ENCODE measurements around the gene PRKG1.
"Not testable (repeated sequence)": the region's sequence is repeated elsewhere in the genome, so short reads cannot be mapped to it uniquely, and the experiment has no call there.

Gene PRKG1

DNA sequence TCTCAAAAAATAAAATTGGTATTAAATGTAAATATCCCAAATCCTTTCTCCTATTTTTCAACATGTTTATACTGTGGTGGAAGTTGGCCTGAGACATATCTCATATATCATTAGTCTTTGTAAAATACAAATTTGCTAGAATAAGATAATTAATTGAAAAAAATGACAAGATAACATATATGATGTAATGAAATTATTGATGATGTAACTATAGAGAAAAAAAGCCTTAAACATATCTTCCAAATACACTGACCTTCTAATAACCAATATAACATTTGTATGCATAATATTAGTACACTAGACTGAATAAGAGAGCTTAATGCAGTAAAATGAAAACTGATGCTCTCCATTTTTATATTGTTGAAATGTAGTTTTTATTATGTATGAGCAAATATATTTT is 104.3 kb downstream of the PRKG1 start:
- DNase-seq, result no peak

DNA sequence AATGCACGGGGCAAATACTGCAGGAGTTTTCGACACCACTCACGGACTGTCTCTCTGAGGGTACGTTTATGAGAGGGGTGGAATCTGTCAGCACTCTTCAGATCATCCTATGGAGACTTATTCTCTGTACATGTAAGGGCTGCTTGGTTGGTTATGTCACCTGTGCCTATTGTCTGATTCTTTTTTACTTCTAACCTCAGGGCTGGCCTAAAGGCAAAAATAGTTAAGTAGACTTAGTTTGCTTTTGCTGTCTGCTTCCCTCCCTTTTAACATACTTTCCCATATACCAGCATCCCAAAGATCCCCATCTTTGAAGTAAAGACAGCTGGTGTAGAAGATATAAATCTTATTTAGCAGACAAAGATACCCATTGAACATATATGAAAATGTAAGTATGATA is 105.9 kb downstream of the PRKG1 start:
- DNase-seq, result no peak

- no peak for DNase-seq
Observed at GRCh38 chr10:51183783-51184182, 109.5 kb downstream of the PRKG1 start.

DNA sequence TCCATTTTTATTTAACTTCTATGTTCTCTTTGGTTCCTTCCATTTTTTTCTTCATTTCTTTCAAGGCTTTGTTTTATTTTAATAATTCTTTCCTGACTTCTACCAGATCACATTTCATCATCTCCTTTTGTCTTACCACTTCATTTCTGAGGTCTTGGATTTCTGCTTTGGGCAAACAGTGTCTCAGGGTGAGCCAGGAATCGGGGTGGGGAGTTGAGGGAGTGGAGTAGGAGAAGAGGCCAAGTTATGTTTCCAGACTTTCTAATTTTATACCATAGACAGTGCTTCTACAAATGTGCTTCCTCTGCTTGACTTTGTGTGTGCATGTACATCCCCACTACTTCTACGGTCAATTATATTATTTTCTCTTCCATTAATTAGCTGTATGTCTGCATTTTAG is 112.1 kb downstream of the PRKG1 start:
- no peak for DNase-seq

GRCh38 chr10:51188008-51188407 is 113.7 kb downstream of the PRKG1 start:
- no peak for DNase-seq

GRCh38 chr10:51188866-51189265 is 114.6 kb downstream of the PRKG1 start:
- no peak for DNase-seq

DNA sequence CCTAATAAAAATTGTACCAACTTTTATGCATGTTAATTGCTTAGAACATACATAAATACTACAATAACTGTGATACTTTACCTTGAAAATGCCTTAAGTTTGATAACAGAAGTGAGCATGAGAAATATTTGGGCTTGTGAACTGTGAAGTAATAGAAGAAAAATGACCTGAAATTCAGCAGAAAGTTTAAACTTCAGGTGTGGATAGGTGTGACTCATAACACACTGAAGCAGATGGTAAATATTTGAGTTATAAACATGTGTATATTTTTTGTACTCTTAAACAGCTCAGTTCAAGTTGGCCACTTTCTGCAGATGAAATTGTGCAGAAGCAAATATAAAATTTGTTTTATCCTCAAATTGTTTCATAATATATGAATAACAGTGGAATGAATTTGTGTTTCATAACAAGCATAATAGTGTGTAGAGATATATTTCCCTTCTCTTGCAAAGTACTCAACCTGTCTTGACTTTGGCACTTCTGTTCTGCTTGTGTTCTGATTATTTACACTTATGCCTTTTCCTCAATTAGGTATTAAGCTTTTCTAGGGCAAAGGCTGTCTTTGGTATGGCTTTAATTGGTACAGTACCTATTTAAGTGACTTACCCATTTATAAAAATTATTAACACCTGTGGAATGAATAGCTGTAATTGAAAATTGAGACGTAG is 122.4 kb downstream of the PRKG1 start:
- no peak for DNase-seq

GRCh38 chr10:51198170-51198569 is 123.9 kb downstream of the PRKG1 start:
- no peak for DNase-seq

GRCh38 chr10:51201947-51202346 is 127.7 kb downstream of the PRKG1 start:
- no peak for DNase-seq

- DNase-seq, result no peak
Observed at GRCh38 chr10:51203359-51203758, 129.1 kb downstream of the PRKG1 start.

DNA sequence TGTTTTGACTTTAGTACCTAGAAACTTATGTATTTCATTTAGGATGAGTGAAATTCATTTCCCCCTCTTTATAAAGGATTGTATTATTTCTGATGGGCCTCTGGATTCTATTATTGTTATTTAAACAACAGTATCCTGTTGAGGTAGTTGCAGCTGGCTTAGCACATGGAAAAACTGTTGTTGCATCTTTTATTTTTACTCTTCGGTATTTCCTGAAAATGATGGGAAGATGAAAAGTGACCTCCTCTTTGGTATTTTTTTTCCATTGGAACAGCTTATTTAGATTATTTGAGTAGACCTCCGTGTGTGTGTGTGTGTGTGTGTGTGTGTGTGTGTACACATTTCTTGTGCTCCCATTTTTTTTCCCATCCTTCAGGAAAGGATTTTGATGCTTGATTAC is 129.8 kb downstream of the PRKG1 start:
- no peak for DNase-seq

- DNase-seq, result no peak
Observed at GRCh38 chr10:51204701-51205100, 130.4 kb downstream of the PRKG1 start.

DNA sequence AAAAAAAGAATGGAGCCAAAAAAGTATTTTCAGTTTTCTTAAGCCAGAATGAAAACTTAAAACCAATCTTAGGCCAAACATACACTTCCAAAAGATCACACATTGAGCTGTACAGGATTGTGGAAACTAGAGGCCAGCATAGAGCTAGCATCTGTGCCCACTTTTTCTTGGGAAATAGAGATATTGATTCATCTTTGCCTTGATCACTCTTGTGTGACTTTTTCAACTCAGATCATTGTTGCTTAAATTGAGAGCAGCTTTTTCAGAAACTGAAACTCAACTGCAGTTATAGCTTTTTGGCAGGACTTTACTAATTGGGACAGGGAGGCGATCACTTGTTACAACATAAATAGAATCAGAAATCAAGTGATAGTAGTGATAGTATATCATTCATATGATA is 132.2 kb downstream of the PRKG1 start:
- DNase-seq, result no peak

DNA sequence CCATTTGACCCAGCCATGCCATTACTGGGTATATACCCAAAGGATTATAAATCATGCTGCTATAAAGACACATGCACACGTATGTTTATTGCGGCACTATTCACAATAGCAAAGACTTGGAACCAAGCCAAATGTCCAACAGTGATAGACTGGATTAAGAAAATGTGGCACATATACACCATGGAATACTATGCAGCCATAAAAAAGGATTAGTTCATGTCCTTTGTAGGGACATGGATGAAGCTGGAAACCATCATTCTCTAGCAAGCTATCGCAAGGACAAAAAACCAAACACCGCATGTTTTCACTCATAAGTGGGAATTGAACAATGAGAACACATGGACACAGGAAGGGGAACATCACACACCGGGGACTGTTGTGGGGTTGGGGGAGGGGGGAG is 138.7 kb downstream of the PRKG1 start:
- not testable (repeated sequence) for DNase-seq

GRCh38 chr10:51214207-51215196 is 140.2 kb downstream of the PRKG1 start:
- DNase-seq, result no peak

DNA sequence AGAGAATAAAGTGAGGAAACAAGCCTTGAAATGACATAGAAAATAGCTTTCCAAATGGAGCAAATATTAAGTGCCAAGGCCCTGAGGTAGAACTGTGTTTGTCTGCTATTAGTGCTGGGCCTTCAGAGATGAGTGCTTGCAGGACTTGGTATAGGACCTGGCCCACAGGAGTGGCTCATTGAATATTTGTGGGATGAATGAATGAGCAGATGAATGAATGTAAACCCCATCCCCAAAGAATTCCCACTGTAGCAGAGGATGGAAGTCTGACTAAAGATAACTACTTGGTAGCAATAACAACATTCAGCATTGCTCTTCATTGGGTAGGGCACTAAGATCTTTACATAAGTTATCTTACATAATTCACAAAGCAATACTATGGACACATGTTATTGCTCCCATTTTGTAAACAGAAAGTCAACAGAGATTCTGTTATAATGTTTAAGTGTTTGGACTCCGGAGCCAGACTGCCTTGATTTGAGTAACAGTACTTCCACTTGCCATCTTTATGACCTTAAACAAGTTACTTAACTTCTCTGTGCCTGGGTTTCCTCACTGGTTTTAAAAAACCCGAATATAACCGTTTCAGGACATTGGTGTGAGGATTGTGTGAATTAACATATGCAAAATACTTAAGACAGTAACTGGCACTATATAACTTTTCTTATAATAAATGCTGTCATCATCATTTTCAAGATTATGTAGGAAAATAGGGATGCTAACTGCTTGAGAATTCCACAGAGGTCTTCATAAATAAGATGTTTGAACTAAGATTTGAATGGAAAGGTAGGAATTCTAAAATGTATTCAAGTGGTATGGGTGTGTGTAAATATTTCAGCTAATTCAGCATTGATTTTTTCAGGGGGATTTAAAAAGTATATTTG is 141.9 kb downstream of the PRKG1 start:
- no peak for DNase-seq

GRCh38 chr10:51217505-51217904 is 143.2 kb downstream of the PRKG1 start:
- DNase-seq, result no peak

DNA sequence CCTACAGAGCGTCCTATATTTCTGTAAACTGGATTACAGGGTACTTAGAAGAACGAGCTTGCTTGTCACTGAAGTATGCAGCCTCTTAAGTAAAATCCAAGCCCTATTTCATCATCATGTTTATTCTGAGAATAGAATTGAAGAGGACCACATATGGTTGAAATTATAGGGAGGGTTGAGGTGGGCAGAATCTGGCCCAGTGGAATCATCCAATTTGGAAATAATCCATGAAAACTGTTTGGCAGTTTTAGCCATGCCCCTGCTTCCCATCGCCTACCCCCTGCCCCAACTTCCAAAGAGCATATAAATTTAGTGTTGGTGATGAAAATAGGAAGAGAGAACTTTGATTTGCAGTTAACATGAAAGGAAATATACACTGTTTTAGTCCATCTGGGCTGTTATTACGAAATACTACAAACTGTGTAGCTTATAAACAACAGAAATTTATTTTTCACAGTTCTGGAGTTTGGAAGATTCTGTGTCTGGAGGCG is 150.4 kb downstream of the PRKG1 start:
- peak; percentile 56 for DNase-seq

DNA sequence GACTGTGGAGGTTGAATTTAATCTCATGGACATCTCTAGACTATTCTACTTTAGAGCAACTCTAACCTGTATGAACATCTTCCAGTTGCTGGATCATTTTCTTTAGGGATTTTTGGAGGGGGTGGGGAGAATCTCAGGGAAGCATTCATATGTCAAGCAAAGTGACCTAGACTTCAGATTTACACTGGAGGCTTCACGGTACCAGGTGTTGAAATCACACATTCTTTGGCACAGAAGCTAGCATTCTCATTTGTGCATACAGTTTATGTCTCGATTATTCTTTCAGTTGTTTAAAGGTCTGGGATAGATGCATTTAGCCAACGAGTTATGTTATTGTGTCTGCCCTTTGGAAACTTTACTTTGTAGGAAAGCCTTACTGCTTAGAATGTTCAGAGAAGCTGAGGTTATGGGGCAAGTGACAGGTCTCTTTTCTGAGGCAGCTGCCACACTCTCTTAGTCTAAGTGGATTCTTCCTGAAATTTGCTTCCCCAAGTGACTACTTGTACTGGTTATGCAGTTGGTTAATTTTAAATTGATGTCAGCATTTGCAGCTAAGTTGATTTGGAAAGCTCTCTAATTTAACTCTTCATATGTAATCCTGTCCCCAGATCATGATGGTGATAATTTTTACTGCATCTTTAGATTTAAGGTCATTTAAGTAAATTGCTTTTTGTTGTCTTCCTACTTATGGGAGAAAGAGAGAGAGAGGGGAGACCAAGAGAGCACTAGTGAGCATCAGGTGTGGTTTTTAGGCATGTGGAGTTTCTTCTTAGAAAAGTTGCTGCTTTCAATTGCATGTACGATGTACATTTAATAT is 153.8 kb downstream of the PRKG1 start:
- DNase-seq, result no peak

GRCh38 chr10:51228714-51229100 is 154.4 kb downstream of the PRKG1 start:
- DNase-seq, result no peak

GRCh38 chr10:51230887-51231585 is 156.7 kb downstream of the PRKG1 start:
- DNase-seq, result no peak
